GM06990 (cell line): ENCODE data around the gene OGDH.

Experiments used
- DNase-seq: peaks from one replicate; pipeline ENCODE4 v3.0.0-alpha.2; 2011; ENCODE audit not compliant: insufficient read length; ENCODE audit errors: extremely low read depth
- H3K27me3 ChIP-seq: replicated peaks from 2 replicates; pipeline ENCODE4 v1.6.0; 2011; ENCODE audit warnings: low read length; ENCODE audit not compliant: control insufficient read depth, insufficient read depth
- H3K36me3 ChIP-seq: 2 replicates; pipeline ENCODE4 v1.5.1; 2011; ENCODE audit warnings: low read length; ENCODE audit not compliant: control insufficient read depth, insufficient read depth
- H3K4me3 ChIP-seq: replicated peaks from 2 replicates; pipeline ENCODE4 v1.5.1; 2011; ENCODE audit warnings: low read depth, mild to moderate bottlenecking, control low read depth, low read length
- CTCF ChIP-seq: IDR thresholded peaks from 2 replicates; pipeline ENCODE4 v1.5.1; 2011; ENCODE audit warnings: low read length, control low read depth, mild to moderate bottlenecking, inconsistent platforms; ENCODE audit not compliant: insufficient read depth, poor library complexity, severe bottlenecking

The OGDH gene

GRCh38 chr7:44676776-44677175 lies 70.3 kb downstream of the OGDH start:
- H3K4me3 ChIP-seq = no peak overlapping the region
- DNase-seq = no peak
- peaks cover 34% of the 10 kb centered on the region for H3K36me3 ChIP-seq
- H3K27me3 ChIP-seq = no peaks in the 10 kb centered on the region
- TF ChIP-seq CTCF = no peak

GRCh38 chr7:44678101-44678470 lies 71.7 kb downstream of the OGDH start:
- no peak overlapping the region for H3K4me3 ChIP-seq
- DNase-seq = no peak
- no peak for TF ChIP-seq CTCF
- peaks cover 34% of the 10 kb centered on the region for H3K36me3 ChIP-seq
- H3K27me3 ChIP-seq = no peaks in the 10 kb centered on the region

- Histone ChIP-seq H3K36me3 (peaks cover 33% of the 10 kb centered on the region), H3K4me3 (no peak overlapping the region), H3K27me3 (no peaks in the 10 kb centered on the region)
- TF ChIP-seq CTCF = no peak
- DNase-seq = no peak
Observed at GRCh38 chr7:44678471-44679179, 72.2 kb downstream of the OGDH start.

GRCh38 chr7:44681645-44682044 lies 75.2 kb downstream of the OGDH start:
- Histone ChIP-seq H3K27me3 (no peaks in the 10 kb centered on the region), H3K36me3 (peaks cover 20% of the 10 kb centered on the region), H3K4me3 (no peak overlapping the region)
- no peak for DNase-seq
- TF ChIP-seq CTCF = no peak

GRCh38 chr7:44685723-44686122 lies 79.3 kb downstream of the OGDH start:
- Histone ChIP-seq H3K4me3 (no peak overlapping the region), H3K36me3 (peaks cover 9% of the 10 kb centered on the region), H3K27me3 (no peaks in the 10 kb centered on the region)
- TF ChIP-seq CTCF = no peak
- no peak for DNase-seq

GRCh38 chr7:44689427-44689826 lies 83.0 kb downstream of the OGDH start:
- Histone ChIP-seq H3K4me3 (no peak overlapping the region), H3K27me3 (no peaks in the 10 kb centered on the region), H3K36me3 (peaks cover 9% of the 10 kb centered on the region)
- no peak for TF ChIP-seq CTCF
- no peak for DNase-seq
